HEK293T (cell line): Measurements from ENCODE around the gene KMT5B.

Experiments used
- BHLHE40 ChIP-seq: fragments of 450-650 bp; IDR thresholded peaks from 2 replicates; pipeline ENCODE4 v1.6.1; 2016; ENCODE audit warnings: mild to moderate bottlenecking, moderate library complexity, borderline replicate concordance
- TF ChIP-seq, protein P1 (sequence below): fragments of 450-650 bp; IDR thresholded peaks from 2 replicates; pipeline ENCODE4 v1.6.1; 2016

DNA sequence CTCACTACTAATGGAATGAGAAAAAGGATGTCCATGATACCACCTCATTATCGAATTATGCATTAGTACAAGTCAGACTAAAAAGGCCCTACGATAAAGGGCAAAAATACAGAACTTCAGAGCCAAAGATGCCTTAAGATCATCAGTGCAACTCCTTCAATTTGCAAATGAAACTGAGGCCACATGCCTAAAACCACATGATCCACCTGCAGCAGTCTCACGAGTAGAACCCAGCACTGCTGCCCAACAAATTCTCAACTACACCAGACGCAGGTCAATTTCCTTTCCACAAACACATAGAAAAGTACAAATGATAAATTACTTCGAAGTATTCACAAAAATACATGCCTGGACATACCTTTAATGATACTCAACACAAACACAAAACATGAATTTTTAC is 20.1 kb downstream of the KMT5B start:
- TF ChIP-seq, protein P1, sequence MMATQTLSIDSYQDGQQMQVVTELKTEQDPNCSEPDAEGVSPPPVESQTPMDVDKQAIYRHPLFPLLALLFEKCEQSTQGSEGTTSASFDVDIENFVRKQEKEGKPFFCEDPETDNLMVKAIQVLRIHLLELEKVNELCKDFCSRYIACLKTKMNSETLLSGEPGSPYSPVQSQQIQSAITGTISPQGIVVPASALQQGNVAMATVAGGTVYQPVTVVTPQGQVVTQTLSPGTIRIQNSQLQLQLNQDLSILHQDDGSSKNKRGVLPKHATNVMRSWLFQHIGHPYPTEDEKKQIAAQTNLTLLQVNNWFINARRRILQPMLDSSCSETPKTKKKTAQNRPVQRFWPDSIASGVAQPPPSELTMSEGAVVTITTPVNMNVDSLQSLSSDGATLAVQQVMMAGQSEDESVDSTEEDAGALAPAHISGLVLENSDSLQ: no peak
- no peak for TF ChIP-seq BHLHE40
